ENCODE data around the gene GSG1L.

The GSG1L gene

GRCh38 chr16:27801289-27801945 is 262.1 kb downstream of the GSG1L start:
- TF ChIP-seq POLR2A (IDR thresholded peaks at IDR 0.05; ENCODE audit: low read length) (no peak), GATA1 (IDR thresholded peaks at IDR 0.05; ENCODE audit: low read depth, low read length) (no peak)

GRCh38 chr16:27800817-27801216 is 262.7 kb downstream of the GSG1L start:
- TF ChIP-seq POLR2A (IDR thresholded peaks at IDR 0.05; ENCODE audit: low read length) (no peak), GATA1 (IDR thresholded peaks at IDR 0.05; ENCODE audit: low read depth, low read length) (no peak)
- DNase-seq, result no peak

More at GRCh38 chr16:27801289-27801945, 262.1 kb downstream of the GSG1L start:
- no peak for DNase-seq

GRCh38 chr16:27799896-27800295 is 263.6 kb downstream of the GSG1L start:
- TF ChIP-seq POLR2A (IDR thresholded peaks at IDR 0.05; ENCODE audit: low read length) (no peak), GATA1 (IDR thresholded peaks at IDR 0.05; ENCODE audit: low read depth, low read length) (no peak)
- DNase-seq, result no peak

GRCh38 chr16:27798241-27798640 is 265.3 kb downstream of the GSG1L start:
- TF ChIP-seq GATA1 (IDR thresholded peaks at IDR 0.05; ENCODE audit: low read depth, low read length) (no peak), POLR2A (IDR thresholded peaks at IDR 0.05; ENCODE audit: low read length) (no peak)

GRCh38 chr16:27795992-27796614 is 267.4 kb downstream of the GSG1L start:
- no peak for TF ChIP-seq GATA1 (IDR thresholded peaks at IDR 0.05; ENCODE audit: low read depth, low read length)
- TF ChIP-seq POLR2A (IDR thresholded peaks at IDR 0.05; ENCODE audit: low read length), result no peak
- DNase-seq, result peak; percentile 46 to 56

More at GRCh38 chr16:27798241-27798640, 265.3 kb downstream of the GSG1L start:
- no peak for DNase-seq

GRCh38 chr16:27793249-27793622 is 270.3 kb downstream of the GSG1L start:
- no peak for DNase-seq
- no peak for TF ChIP-seq POLR2A (IDR thresholded peaks at IDR 0.05; ENCODE audit: low read length)
- TF ChIP-seq GATA1 (IDR thresholded peaks at IDR 0.05; ENCODE audit: low read depth, low read length), result no peak

GRCh38 chr16:27792486-27793248 is 270.8 kb downstream of the GSG1L start:
- no peak for DNase-seq

GRCh38 chr16:27791404-27791719 is 272.2 kb downstream of the GSG1L start:
- no peak for DNase-seq
- TF ChIP-seq GATA1 (IDR thresholded peaks at IDR 0.05; ENCODE audit: low read depth, low read length) (no peak), POLR2A (IDR thresholded peaks at IDR 0.05; ENCODE audit: low read length) (no peak)

More at GRCh38 chr16:27792486-27793248, 270.8 kb downstream of the GSG1L start:
- TF ChIP-seq GATA1 (IDR thresholded peaks at IDR 0.05; ENCODE audit: low read depth, low read length) (no peak), POLR2A (IDR thresholded peaks at IDR 0.05; ENCODE audit: low read length) (no peak)

- TF ChIP-seq POLR2A (IDR thresholded peaks at IDR 0.05; ENCODE audit: low read length), result no peak
- TF ChIP-seq GATA1 (IDR thresholded peaks at IDR 0.05; ENCODE audit: low read depth, low read length), result no peak
- no peak for DNase-seq
These were observed 272.7 kb downstream of the GSG1L start for GRCh38 chr16:27790546-27791403.

- DNase-seq, result no peak
- no peak for TF ChIP-seq POLR2A (IDR thresholded peaks at IDR 0.05; ENCODE audit: low read length)
- no peak for TF ChIP-seq GATA1 (IDR thresholded peaks at IDR 0.05; ENCODE audit: low read depth, low read length)
These were observed 273.8 kb downstream of the GSG1L start for GRCh38 chr16:27789595-27790241.

- DNase-seq, result no peak
- TF ChIP-seq GATA1 (IDR thresholded peaks at IDR 0.05; ENCODE audit: low read depth, low read length), result no peak
- TF ChIP-seq POLR2A (IDR thresholded peaks at IDR 0.05; ENCODE audit: low read length), result no peak
These were observed 274.4 kb downstream of the GSG1L start for GRCh38 chr16:27789150-27789549.

GRCh38 chr16:27787665-27788064 is 275.8 kb downstream of the GSG1L start:
- TF ChIP-seq POLR2A (IDR thresholded peaks at IDR 0.05; ENCODE audit: low read length) (no peak), GATA1 (IDR thresholded peaks at IDR 0.05; ENCODE audit: low read depth, low read length) (no peak)
- DNase-seq, result no peak

GRCh38 chr16:27786923-27787625 is 276.4 kb downstream of the GSG1L start:
- TF ChIP-seq GATA1 (IDR thresholded peaks at IDR 0.05; ENCODE audit: low read depth, low read length) (no peak), POLR2A (IDR thresholded peaks at IDR 0.05; ENCODE audit: low read length) (no peak)
- no peak for DNase-seq

Measured in erythroblast (primary cell).